NCI-H2029 (cell line): Measurements from ENCODE around the gene NAT14.
A peak's percentile ranks its signal among the peaks of the same experiment; 100 is the strongest.
"Not testable (repeated sequence)": the region's sequence is repeated elsewhere in the genome, so short reads cannot be mapped to it uniquely, and the experiment has no call there.

Experiments
- DNase-seq: peaks from one replicate; lab custom pipeline; 2025; lab: John Stamatoyannopoulos, UW

NAT14 gene

GRCh38 chr19:55484593-55485438, at the start of gene NAT14:
Gene NAT14, plus strand, starts transcription at chr19:55485188. Its CDS starts 521 bp downstream, at chr19:55485709.
- peak; percentile 21 for DNase-seq

- no peak for DNase-seq
These were observed 48.1 kb upstream of the NAT14 start for GRCh38 chr19:55436847-55437246.

- peak; percentile 77 for DNase-seq
These were observed 47.6 kb upstream of the NAT14 start for GRCh38 chr19:55437410-55437809.

GRCh38 chr19:55439052-55439451, 45.9 kb upstream of the NAT14 start:
- DNase-seq = no peak

- peak; percentile 17 for DNase-seq
These were observed 44.4 kb upstream of the NAT14 start for GRCh38 chr19:55440411-55441105.

- no peak for DNase-seq
These were observed 43.7 kb upstream of the NAT14 start for GRCh38 chr19:55441319-55441691.

- DNase-seq = peak; percentile 16
These were observed 43.2 kb upstream of the NAT14 start for GRCh38 chr19:55441692-55442321.

- no peak for DNase-seq
These were observed 42.5 kb upstream of the NAT14 start for GRCh38 chr19:55442372-55442961.

GRCh38 chr19:55443045-55443823, 41.8 kb upstream of the NAT14 start, which contains the start of gene SHISA7:
Gene SHISA7, minus strand, starts transcription at chr19:55443300. Its CDS starts 437 bp downstream, at chr19:55442863.
- no peak for DNase-seq

GRCh38 chr19:55443824-55444480, 41.0 kb upstream of the NAT14 start:
- no peak for DNase-seq

GRCh38 chr19:55444646-55445045, 40.3 kb upstream of the NAT14 start:
- DNase-seq = no peak

GRCh38 chr19:55446060-55446459, 38.9 kb upstream of the NAT14 start:
- DNase-seq = no peak

- no peak for DNase-seq
These were observed 37.4 kb upstream of the NAT14 start for GRCh38 chr19:55447421-55448174.

- DNase-seq = not testable (repeated sequence)
These were observed 36.9 kb upstream of the NAT14 start for GRCh38 chr19:55448175-55448490.

GRCh38 chr19:55449469-55449868, 35.5 kb upstream of the NAT14 start:
- DNase-seq = no peak

- DNase-seq = no peak
These were observed 33.6 kb upstream of the NAT14 start for GRCh38 chr19:55451163-55451964.

- DNase-seq = no peak
These were observed 32.8 kb upstream of the NAT14 start for GRCh38 chr19:55451965-55452748.

- DNase-seq = peak; percentile 88
These were observed 32.1 kb upstream of the NAT14 start for GRCh38 chr19:55452749-55453346.
